Eye (tissue), 1 donor: ENCODE measurements around the gene SLITRK6.
"Not testable (repeated sequence)": the region's sequence is repeated elsewhere in the genome, so short reads cannot be mapped to it uniquely, and the experiment has no call there.

Experiments
- DNase-seq: peaks from one replicate; pipeline ENCODE4 v3.0.0-alpha.2; 2015

SLITRK6 gene, protein sequence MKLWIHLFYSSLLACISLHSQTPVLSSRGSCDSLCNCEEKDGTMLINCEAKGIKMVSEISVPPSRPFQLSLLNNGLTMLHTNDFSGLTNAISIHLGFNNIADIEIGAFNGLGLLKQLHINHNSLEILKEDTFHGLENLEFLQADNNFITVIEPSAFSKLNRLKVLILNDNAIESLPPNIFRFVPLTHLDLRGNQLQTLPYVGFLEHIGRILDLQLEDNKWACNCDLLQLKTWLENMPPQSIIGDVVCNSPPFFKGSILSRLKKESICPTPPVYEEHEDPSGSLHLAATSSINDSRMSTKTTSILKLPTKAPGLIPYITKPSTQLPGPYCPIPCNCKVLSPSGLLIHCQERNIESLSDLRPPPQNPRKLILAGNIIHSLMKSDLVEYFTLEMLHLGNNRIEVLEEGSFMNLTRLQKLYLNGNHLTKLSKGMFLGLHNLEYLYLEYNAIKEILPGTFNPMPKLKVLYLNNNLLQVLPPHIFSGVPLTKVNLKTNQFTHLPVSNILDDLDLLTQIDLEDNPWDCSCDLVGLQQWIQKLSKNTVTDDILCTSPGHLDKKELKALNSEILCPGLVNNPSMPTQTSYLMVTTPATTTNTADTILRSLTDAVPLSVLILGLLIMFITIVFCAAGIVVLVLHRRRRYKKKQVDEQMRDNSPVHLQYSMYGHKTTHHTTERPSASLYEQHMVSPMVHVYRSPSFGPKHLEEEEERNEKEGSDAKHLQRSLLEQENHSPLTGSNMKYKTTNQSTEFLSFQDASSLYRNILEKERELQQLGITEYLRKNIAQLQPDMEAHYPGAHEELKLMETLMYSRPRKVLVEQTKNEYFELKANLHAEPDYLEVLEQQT

GRCh38 chr13:85799097-85799582 is at the start of gene SLITRK6:
SLITRK6 (minus strand) TSS chr13:85799419; CDS start chr13:85796508, 2,911 bp downstream.
- DNase-seq, result peak; percentile 74

GRCh38 chr13:85847012-85847411 is 47.8 kb upstream of the SLITRK6 start:
- DNase-seq, result no peak

DNA sequence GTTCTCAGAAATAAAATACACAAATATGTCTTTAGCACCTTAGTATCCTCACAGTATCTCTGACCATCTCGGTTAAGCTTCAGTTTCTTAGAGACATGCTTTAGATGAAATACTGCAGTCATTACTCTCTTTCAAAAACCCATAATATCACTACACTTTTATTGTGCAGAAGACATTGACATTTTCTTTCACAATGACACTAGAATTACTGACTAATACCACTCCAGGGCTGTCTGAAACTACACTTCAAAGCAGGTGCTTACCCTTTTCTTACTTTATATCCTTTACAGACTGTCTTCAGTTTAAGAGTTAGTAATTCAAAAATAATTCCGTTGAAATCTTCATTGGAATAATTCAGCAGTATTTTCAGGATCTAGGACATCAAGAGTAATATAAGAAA is 42.2 kb upstream of the SLITRK6 start:
- no peak for DNase-seq

DNA sequence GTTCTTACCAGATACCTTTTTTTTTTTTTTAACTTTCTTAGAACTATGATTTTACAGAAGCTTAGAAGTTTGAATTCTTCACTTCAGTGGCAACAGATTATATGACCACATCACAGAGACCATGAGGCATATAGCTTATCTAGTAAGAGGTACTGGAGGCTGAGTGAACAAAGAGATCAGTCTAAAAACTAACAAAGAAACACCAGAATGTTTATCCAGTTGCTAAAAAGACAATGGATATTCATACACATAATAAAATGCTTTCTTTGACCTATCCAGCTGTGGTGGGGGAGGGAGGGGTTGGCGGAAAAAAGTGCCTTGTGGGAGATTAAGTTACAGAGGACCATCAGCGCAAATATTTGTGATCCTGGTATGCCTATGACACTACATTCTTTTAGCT is 34.7 kb upstream of the SLITRK6 start:
- no peak for DNase-seq

DNA sequence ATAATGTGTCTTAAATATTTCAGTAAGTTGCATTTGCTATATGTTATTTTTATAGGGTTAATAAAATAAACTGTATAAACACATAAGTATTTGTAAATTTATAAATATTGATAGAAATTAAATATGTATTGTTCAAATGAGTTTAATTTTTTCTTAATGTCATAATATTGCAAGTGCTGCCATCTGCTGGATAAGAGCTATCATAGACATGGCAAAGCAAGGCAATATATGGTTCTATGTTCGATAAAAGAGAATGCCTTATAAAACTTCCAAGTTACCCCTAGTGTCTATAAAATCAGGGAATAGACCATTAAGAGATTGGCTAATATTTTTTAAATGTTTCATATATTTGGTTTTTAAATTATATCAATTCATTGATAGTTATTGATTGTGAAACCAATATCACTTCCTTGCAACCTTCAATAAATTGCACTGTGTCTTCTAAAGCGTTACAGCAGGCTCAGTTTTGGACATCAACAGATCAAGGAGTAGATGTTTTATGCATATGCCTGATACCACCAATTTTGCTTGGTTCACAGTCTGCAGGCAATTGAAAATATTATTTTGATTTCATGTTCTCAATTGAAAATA is 29.0 kb upstream of the SLITRK6 start:
- peak; percentile 44 for DNase-seq

DNA sequence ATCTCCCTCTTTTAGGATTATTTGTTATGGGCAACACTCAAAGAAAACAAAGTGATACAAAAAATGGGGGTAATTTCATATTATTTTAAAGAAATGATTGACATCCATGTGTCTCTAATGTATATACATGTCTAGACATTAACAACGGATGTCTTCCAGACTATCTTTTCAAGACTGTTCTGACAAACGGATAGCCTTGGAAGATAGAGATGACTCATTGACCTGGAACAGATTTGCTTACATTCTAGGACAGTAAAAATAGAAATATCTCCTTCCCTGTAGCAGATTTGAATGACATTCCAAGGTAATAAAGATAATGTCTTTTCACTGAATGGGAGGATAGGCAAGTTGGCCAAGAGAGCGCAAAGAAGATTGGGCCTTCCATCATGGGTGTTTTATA is 26.2 kb upstream of the SLITRK6 start:
- DNase-seq, result no peak

- no peak for DNase-seq
These were observed 24.6 kb upstream of the SLITRK6 start for GRCh38 chr13:85823832-85824231.

DNA sequence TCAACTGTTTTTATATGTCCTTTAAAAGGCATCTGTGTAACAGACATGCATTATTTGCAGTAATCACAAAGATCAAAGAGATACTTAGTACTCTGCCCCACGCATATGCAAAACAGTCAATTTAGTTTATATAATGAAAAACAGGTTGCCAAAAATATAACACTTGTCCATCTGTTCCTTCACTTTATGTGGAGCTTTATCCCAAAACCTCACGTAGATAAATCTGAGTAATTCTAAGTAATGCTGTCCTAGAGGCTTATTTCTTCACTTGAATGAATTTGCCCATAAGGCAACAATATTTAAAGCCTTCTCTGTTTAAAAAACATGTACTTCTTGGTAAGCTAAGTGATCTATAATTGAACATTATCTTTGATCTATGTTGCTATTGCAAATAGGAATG is 20.3 kb upstream of the SLITRK6 start:
- DNase-seq, result no peak

DNA sequence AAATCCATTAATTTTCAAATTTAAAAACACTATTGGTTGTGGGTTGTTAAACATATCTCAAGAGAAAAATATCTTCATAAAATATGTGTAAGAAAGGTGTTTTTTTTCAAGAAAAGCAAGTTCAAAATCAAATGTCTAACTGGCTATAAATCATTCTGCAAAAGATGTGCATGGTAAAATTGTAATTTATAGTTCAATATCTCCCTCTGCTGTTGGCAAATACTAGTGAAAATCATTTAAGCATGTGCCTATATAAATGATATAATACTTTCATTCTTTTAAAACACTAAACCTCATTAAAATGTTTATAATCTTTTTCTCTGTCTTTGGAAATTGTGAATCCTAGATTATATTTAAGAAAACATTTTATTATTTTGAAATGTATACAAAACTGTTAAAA is 17.2 kb upstream of the SLITRK6 start:
- no peak for DNase-seq

- no peak for DNase-seq
These were observed 13.1 kb upstream of the SLITRK6 start for GRCh38 chr13:85812282-85812681.

DNA sequence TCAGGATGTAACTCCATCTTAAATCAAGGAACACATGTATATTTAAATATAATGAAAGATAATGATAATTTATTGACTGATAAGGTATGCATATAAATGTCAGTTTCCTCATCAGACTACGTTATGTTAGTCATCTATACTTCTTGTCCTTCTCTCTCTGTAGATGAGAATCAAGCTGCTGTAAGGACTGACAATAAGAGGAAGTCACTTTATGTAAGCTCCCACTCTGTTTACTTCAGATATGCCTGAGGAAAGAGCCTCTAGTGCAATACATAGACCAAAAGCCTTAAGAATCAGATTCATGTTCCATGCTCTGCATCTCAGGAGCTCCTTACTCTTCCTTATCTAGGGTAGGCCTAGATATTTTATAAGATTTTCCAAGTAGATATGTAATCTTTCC is 9.6 kb upstream of the SLITRK6 start:
- DNase-seq, result no peak

GRCh38 chr13:85806553-85807175 is 7.4 kb upstream of the SLITRK6 start:
- peak; percentile 82 for DNase-seq

GRCh38 chr13:85798556-85798955 is 663 bp downstream of the SLITRK6 start:
- peak; percentile 23 for DNase-seq

DNA sequence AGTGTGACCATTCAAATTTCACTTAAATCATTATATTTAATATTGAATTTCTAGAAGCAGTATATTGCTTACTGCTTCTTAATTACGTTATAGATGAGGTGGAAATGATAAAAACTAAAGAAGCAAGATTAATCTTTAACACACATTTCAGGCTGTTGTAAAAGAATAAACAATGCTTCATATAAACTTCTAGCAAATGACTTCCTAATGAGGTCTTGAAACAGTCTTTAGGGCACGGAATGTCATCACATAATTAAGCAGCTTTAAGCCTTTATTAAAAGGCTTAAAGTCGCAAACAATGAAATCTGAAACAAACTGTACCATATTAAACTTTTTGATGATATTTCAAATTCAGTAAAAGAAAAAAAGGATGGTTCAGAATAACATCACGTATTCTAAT is 1.9 kb downstream of the SLITRK6 start:
- no peak for DNase-seq

GRCh38 chr13:85785205-85785604 is 14.0 kb downstream of the SLITRK6 start:
- DNase-seq, result no peak

- no peak for DNase-seq
These were observed 26.9 kb downstream of the SLITRK6 start for GRCh38 chr13:85772367-85772766.

- no peak for DNase-seq
These were observed 27.4 kb downstream of the SLITRK6 start for GRCh38 chr13:85771856-85772255.

DNA sequence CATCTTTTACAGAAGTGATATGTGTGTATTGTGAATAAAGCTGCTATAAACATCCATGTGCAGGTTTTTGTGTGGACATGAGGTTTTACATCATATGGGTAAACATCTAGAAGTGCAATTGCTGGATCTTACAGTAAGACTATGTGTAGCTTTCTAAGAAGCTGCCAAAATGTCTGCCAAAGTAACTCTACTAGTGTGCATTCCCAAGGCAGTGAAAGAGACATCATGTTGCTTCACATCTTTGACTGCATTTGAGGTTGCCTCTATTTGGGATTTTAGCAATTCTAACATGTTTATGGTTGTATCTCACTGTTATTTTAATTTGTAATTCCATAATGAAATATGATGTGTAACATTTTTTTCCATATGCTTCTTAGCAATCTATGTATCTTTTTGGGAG is 30.3 kb downstream of the SLITRK6 start:
- DNase-seq, result no peak

DNA sequence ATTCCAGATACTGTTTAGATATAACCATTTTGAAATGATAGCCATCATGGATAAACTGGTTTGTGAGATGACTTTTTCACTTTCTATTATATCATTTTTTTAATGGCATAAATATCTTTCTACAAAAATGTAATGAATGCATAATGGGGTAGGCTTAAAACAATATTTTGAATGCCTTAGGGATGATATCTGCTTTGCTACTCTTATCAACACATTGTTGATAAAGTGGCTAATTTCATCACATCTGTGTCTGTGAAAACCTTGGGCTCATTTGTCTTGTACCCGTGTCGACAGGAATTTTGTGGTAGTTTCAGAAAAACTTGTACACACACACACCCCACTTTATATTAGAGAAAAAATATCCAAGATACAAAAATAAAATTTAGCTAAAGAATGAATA is 44.1 kb downstream of the SLITRK6 start:
- DNase-seq, result no peak

DNA sequence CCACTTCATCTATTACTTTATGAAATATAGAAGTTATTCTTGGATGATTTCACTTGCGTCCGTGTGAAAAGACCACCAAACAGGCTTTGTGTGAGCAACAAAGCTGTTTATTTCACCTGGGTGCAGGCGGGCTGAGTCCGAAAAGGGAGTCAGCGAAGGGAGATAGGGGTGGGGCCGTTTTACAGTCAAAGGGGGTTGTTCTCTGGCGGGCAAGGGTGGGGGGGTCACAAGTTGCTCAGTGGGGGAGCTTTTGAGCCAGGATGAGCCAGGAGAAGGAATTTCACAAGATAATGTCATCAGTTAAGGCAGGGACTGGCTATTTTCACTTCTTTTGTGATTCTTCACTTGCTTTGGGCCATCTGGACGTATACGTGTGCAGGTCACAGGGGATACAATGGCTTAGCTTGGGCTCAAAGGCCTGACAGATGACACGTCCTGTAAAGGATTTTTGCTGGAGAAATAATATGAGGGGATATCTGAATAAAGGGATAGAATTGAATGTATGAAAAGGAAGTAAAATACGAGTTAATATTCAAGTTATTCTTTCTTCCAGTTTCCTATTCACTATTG is 55.9 kb downstream of the SLITRK6 start:
- DNase-seq, result not testable (repeated sequence)
